ENCODE measurements around the gene PRIM1. TPM values are rescaled to one million over a fixed set of nuclear protein-coding genes. Genes with fewer than 3 reads are reported as not detected.
"Not testable (repeated sequence)": the region's sequence is repeated elsewhere in the genome, so short reads cannot be mapped to it uniquely, and the experiment has no call there.

Gene PRIM1
- total RNA-seq, 1 experiment from 2014 or later, result 7.8 TPM

- Mint-ChIP-seq H3K9me3 (ENCODE audit: unreplicated experiment) (peaks cover 2% of the 10 kb centered on the region), H3K27ac (ENCODE audit: low read depth, unreplicated experiment) (no peak overlapping the region), H3K36me3 (ENCODE audit: insufficient read depth, unreplicated experiment) (no peaks in the 10 kb centered on the region), H3K27me3 (ENCODE audit: insufficient read depth, unreplicated experiment) (no peaks in the 10 kb centered on the region), H3K4me1 (ENCODE audit: insufficient read depth, unreplicated experiment) (peaks cover 20% of the 10 kb centered on the region), H3K4me3 (ENCODE audit: unreplicated experiment) (no peak overlapping the region)
- ChIA-PET CTCF (interaction anchor here (0.7 to 8.0 kb wide), 6 partner anchors 16 to 370 kb away, joined by 3 to 119 read pairs (median 6); partner anchors contain the start of gene ZBTB39), POLR2A (interaction anchor here (0.6 to 1.7 kb wide), 8 partner anchors 28 to 626 kb away, joined by 3 to 6 read pairs (median 3); partner anchors contain the start of genes NACA and PTGES3)
- intact Hi-C loops (cut with micrococcal nuclease), result no loop called here
- no peak for DNase-seq (ENCODE audit: unreplicated experiment)
- no TSS peak for BruUV-seq (replicated peaks)
- no peak for TF ChIP-seq CTCF (IDR thresholded peaks at IDR 0.05; ENCODE audit: unreplicated experiment)
Observed at GRCh38 chr12:56753566-56753965, 1.4 kb upstream of the PRIM1 start.

- peak overlapping the region; percentile 87 for H3K4me3 Mint-ChIP-seq (ENCODE audit: unreplicated experiment)
- BruUV-seq (replicated peaks); H3K27me3 Mint-ChIP-seq (ENCODE audit: insufficient read depth, unreplicated experiment); intact Hi-C loops (cut with micrococcal nuclease); DNase-seq (ENCODE audit: unreplicated experiment); H3K9me3 Mint-ChIP-seq (ENCODE audit: unreplicated experiment): not testable (repeated sequence)
- H3K36me3 Mint-ChIP-seq (ENCODE audit: insufficient read depth, unreplicated experiment), result peaks cover 23% of the 10 kb centered on the region
- ChIA-PET CTCF (interaction anchor here (0.6 to 1.2 kb wide), 3 partner anchors 21 to 183 kb away, joined by 3 to 4 read pairs (median 4); no protein-coding TSS in a partner anchor), POLR2A (interaction anchor here (0.5 to 2.4 kb wide), 12 partner anchors 14 to 703 kb away, joined by 3 to 13 read pairs (median 4); partner anchors contain the start of genes ATP5F1B, NACA and PTGES3)
- H3K27ac Mint-ChIP-seq (ENCODE audit: low read depth, unreplicated experiment), result peak overlapping the region; percentile 59
- H3K4me1 Mint-ChIP-seq (ENCODE audit: insufficient read depth, unreplicated experiment), result peaks cover 20% of the 10 kb centered on the region
Observed at GRCh38 chr12:56750596-56750995, 1.5 kb downstream of the PRIM1 start.

DNA sequence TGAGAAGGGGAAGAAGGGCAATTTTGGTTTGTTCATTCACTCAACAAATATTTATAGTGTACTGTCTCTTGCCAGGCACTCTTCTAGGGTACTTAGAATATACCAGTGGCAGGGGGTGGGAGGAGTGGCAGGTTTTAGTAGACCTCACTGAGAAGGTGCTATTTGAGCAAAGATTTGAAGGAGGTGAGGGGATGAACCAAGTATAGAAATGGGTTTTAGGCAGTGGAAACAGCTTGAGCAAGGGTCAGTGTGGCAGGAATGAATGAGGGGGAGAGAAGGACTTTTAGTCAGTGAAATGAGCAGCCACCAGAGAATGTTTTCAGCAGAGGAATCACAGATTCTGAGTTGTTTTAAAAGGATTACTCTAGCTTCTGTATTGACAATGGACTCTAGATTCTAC is 2.3 kb downstream of the PRIM1 start:
- DNase-seq (ENCODE audit: unreplicated experiment), result no peak

DNA sequence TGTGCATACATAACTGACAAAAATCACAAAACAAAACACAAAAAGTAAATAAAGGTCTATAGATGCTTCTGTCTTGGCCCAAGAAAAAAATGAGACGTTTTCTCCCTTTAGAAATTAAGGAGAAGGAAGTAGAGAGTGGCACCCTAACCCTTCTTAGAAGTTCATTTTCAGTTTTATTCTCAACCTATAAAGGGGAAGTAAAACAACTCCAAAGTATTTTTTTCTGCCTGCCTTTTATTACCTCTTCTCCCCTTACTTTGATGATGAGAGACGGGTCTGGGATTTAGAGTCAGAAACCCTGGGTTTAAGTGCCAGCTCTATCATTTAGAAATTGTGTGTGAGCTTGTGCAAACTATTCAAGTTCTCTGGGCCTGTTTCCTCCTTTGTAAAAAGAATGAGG is 2.8 kb downstream of the PRIM1 start:
- BruUV-seq (replicated peaks), result no TSS peak
- Mint-ChIP-seq H3K36me3 (ENCODE audit: insufficient read depth, unreplicated experiment) (peaks cover 35% of the 10 kb centered on the region), H3K27ac (ENCODE audit: low read depth, unreplicated experiment) (peak overlapping the region; percentile 12), H3K4me1 (ENCODE audit: insufficient read depth, unreplicated experiment) (peaks cover 20% of the 10 kb centered on the region), H3K27me3 (ENCODE audit: insufficient read depth, unreplicated experiment) (no peaks in the 10 kb centered on the region), H3K4me3 (ENCODE audit: unreplicated experiment) (no peak overlapping the region), H3K9me3 (ENCODE audit: unreplicated experiment) (no peaks in the 10 kb centered on the region)
- ChIA-PET POLR2A (interaction anchor here (1.2 to 2.0 kb wide), 2 partner anchors 24 to 61 kb away, joined by 8 read pairs; partner anchors contain the start of genes NACA and PTGES3), CTCF (interaction anchor here (0.5 to 1.4 kb wide), 6 partner anchors 12 to 715 kb away, joined by 3 to 4 read pairs (median 4); no protein-coding TSS in a partner anchor)
- DNase-seq (ENCODE audit: unreplicated experiment), result no peak
- no peak for TF ChIP-seq CTCF (IDR thresholded peaks at IDR 0.05; ENCODE audit: unreplicated experiment)
- intact Hi-C loops (cut with micrococcal nuclease), result no loop called here

More for the DNA sequence above, 2.3 kb downstream of the PRIM1 start:
- Mint-ChIP-seq H3K4me1 (ENCODE audit: insufficient read depth, unreplicated experiment) (peaks cover 20% of the 10 kb centered on the region), H3K27ac (ENCODE audit: low read depth, unreplicated experiment) (no peak overlapping the region), H3K36me3 (ENCODE audit: insufficient read depth, unreplicated experiment) (peaks cover 30% of the 10 kb centered on the region), H3K27me3 (ENCODE audit: insufficient read depth, unreplicated experiment) (no peaks in the 10 kb centered on the region), H3K4me3 (ENCODE audit: unreplicated experiment) (no peak overlapping the region), H3K9me3 (ENCODE audit: unreplicated experiment) (no peaks in the 10 kb centered on the region)
- ChIA-PET POLR2A (interaction anchor here (1.2 to 2.0 kb wide), 2 partner anchors 24 to 61 kb away, joined by 8 read pairs; partner anchors contain the start of genes NACA and PTGES3), CTCF (interaction anchor here (0.6 to 1.1 kb wide), 3 partner anchors 99 to 252 kb away, joined by 3 read pairs; no protein-coding TSS in a partner anchor)
- BruUV-seq (replicated peaks), result no TSS peak
- intact Hi-C loops (cut with micrococcal nuclease), result no loop called here
- TF ChIP-seq CTCF (IDR thresholded peaks at IDR 0.05; ENCODE audit: unreplicated experiment), result no peak

Data from MCF 10A (cell line).